ENCODE data around the gene MRPL9. TPM values are rescaled to one million over a fixed set of nuclear protein-coding genes. Genes with fewer than 3 reads are reported as not detected.
"Not testable (repeated sequence)": the region's sequence is repeated elsewhere in the genome, so short reads cannot be mapped to it uniquely, and the experiment has no call there.

MRPL9 gene
- total and polyA plus RNA-seq, 2 donors = 75.3 to 113 TPM

GRCh38 chr1:151777317-151777716, 14.0 kb upstream of the MRPL9 start:
- Histone ChIP-seq H3K36me3 (ENCODE audit: control insufficient read depth in 2 of 2, insufficient read depth in 2 of 2, low read length in 1 of 2) (peaks cover 22 to 42% of the 10 kb centered on the region in 2 donors), H3K9me3 (ENCODE audit: control insufficient read depth in 2 of 2, insufficient read depth in 1 of 2, low read length in 1 of 2) (no peaks in the 10 kb centered on the region), H3K4me3 (ENCODE audit: low read length in 2 of 2) (no peak overlapping the region), H3K4me1 (ENCODE audit: control insufficient read depth in 2 of 2, insufficient read depth in 2 of 2, low read length in 2 of 2) (peaks cover 8% of the 10 kb centered on the region in 2 donors), H3K27me3 (ENCODE audit: control insufficient read depth in 2 of 2, insufficient read depth in 1 of 2, low read length in 1 of 2) (no peaks in the 10 kb centered on the region), H3K27ac (ENCODE audit: low read depth in 1 of 2, low read length in 1 of 2) (no peak overlapping the region)
- WGBS = 98% methylated on average over 4 of the region's 4 CpGs
- DNase-seq (ENCODE audit: low read depth in 6 of 9, low spot score in 9 of 9) = no peak

- H3K36me3 ChIP-seq (ENCODE audit: control insufficient read depth in 2 of 2, insufficient read depth in 2 of 2, low read length in 1 of 2) = peaks cover 21 to 42% of the 10 kb centered on the region in 2 donors
- no peak for DNase-seq (ENCODE audit: low read depth in 6 of 9, low spot score in 9 of 9)
- H3K27me3 ChIP-seq (ENCODE audit: control insufficient read depth in 2 of 2, insufficient read depth in 1 of 2, low read length in 1 of 2) = no peaks in the 10 kb centered on the region
- no peak overlapping the region for H3K27ac ChIP-seq (ENCODE audit: low read depth in 1 of 2, low read length in 1 of 2)
- WGBS = 81% methylated on average over 3 of the region's 3 CpGs
- H3K4me3 ChIP-seq (ENCODE audit: low read length in 2 of 2) = no peak overlapping the region
- H3K4me1 ChIP-seq (ENCODE audit: control insufficient read depth in 2 of 2, insufficient read depth in 2 of 2, low read length in 2 of 2) = peaks cover 7 to 8% of the 10 kb centered on the region in 2 donors
- H3K9me3 ChIP-seq (ENCODE audit: control insufficient read depth in 2 of 2, insufficient read depth in 1 of 2, low read length in 1 of 2) = no peaks in the 10 kb centered on the region
These were observed 13.4 kb upstream of the MRPL9 start for GRCh38 chr1:151776665-151777062.

GRCh38 chr1:151775894-151776664, 12.8 kb upstream of the MRPL9 start:
- no peak for DNase-seq (ENCODE audit: low read depth in 6 of 9, low spot score in 9 of 9)
- Histone ChIP-seq H3K4me3 (ENCODE audit: low read length in 2 of 2) (no peak overlapping the region), H3K27ac (ENCODE audit: low read depth in 1 of 2, low read length in 1 of 2) (no peak overlapping the region), H3K36me3 (ENCODE audit: control insufficient read depth in 2 of 2, insufficient read depth in 2 of 2, low read length in 1 of 2) (peaks cover 17 to 42% of the 10 kb centered on the region in 2 donors), H3K9me3 (ENCODE audit: control insufficient read depth in 2 of 2, insufficient read depth in 1 of 2, low read length in 1 of 2) (no peaks in the 10 kb centered on the region), H3K4me1 (ENCODE audit: control insufficient read depth in 2 of 2, insufficient read depth in 2 of 2, low read length in 2 of 2) (peaks cover 5 to 8% of the 10 kb centered on the region in 2 donors), H3K27me3 (ENCODE audit: control insufficient read depth in 2 of 2, insufficient read depth in 1 of 2, low read length in 1 of 2) (no peaks in the 10 kb centered on the region)
- WGBS = 99% methylated on average over 7 of the region's 7 CpGs

- H3K27me3 ChIP-seq (ENCODE audit: control insufficient read depth in 2 of 2, insufficient read depth in 1 of 2, low read length in 1 of 2) = no peaks in the 10 kb centered on the region
- H3K9me3 ChIP-seq (ENCODE audit: control insufficient read depth in 2 of 2, insufficient read depth in 1 of 2, low read length in 1 of 2) = no peaks in the 10 kb centered on the region
- H3K4me1 ChIP-seq (ENCODE audit: control insufficient read depth in 2 of 2, insufficient read depth in 2 of 2, low read length in 2 of 2) = peaks cover 0 to 1% of the 10 kb centered on the region in 2 donors
- H3K36me3 ChIP-seq (ENCODE audit: control insufficient read depth in 2 of 2, insufficient read depth in 2 of 2, low read length in 1 of 2) = peaks cover 17 to 42% of the 10 kb centered on the region in 2 donors
- DNase-seq (ENCODE audit: low read depth in 6 of 9, low spot score in 9 of 9) = no peak
- no peak overlapping the region for H3K27ac ChIP-seq (ENCODE audit: low read depth in 1 of 2, low read length in 1 of 2)
- WGBS = 70% methylated on average over 3 of the region's 3 CpGs
- no peak overlapping the region for H3K4me3 ChIP-seq (ENCODE audit: low read length in 2 of 2)
These were observed 11.1 kb upstream of the MRPL9 start for GRCh38 chr1:151774256-151774922.

GRCh38 chr1:151773702-151774101, 10.4 kb upstream of the MRPL9 start:
- H3K36me3 ChIP-seq (ENCODE audit: control insufficient read depth in 2 of 2, insufficient read depth in 2 of 2, low read length in 1 of 2) = peaks cover 17 to 37% of the 10 kb centered on the region in 2 donors
- no peak for DNase-seq (ENCODE audit: low read depth in 6 of 9, low spot score in 9 of 9)

GRCh38 chr1:151769270-151769669, 6.0 kb upstream of the MRPL9 start:
- DNase-seq (ENCODE audit: low read depth in 6 of 9, low spot score in 9 of 9); H3K4me1 ChIP-seq (ENCODE audit: control insufficient read depth in 2 of 2, insufficient read depth in 2 of 2, low read length in 2 of 2); H3K4me3 ChIP-seq (ENCODE audit: low read length in 2 of 2); H3K27ac ChIP-seq (ENCODE audit: low read depth in 1 of 2, low read length in 1 of 2); H3K36me3 ChIP-seq (ENCODE audit: control insufficient read depth in 2 of 2, insufficient read depth in 2 of 2, low read length in 1 of 2); H3K27me3 ChIP-seq (ENCODE audit: control insufficient read depth in 2 of 2, insufficient read depth in 1 of 2, low read length in 1 of 2); H3K9me3 ChIP-seq (ENCODE audit: control insufficient read depth in 2 of 2, insufficient read depth in 1 of 2, low read length in 1 of 2): not testable (repeated sequence)
- WGBS = 95% methylated on average over 33 of the region's 34 CpGs

More at GRCh38 chr1:151773702-151774101, 10.4 kb upstream of the MRPL9 start:
- Histone ChIP-seq H3K27ac (ENCODE audit: low read depth in 1 of 2, low read length in 1 of 2) (no peak overlapping the region), H3K27me3 (ENCODE audit: control insufficient read depth in 2 of 2, insufficient read depth in 1 of 2, low read length in 1 of 2) (no peaks in the 10 kb centered on the region), H3K4me1 (ENCODE audit: control insufficient read depth in 2 of 2, insufficient read depth in 2 of 2, low read length in 2 of 2) (no peaks in the 10 kb centered on the region), H3K4me3 (ENCODE audit: low read length in 2 of 2) (no peak overlapping the region), H3K9me3 (ENCODE audit: control insufficient read depth in 2 of 2, insufficient read depth in 1 of 2, low read length in 1 of 2) (no peaks in the 10 kb centered on the region)
- 93% methylated on average over 5 of the region's 5 CpGs for WGBS

- H3K4me1 ChIP-seq (ENCODE audit: control insufficient read depth in 2 of 2, insufficient read depth in 2 of 2, low read length in 2 of 2); H3K36me3 ChIP-seq (ENCODE audit: control insufficient read depth in 2 of 2, insufficient read depth in 2 of 2, low read length in 1 of 2); H3K4me3 ChIP-seq (ENCODE audit: low read length in 2 of 2); H3K27me3 ChIP-seq (ENCODE audit: control insufficient read depth in 2 of 2, insufficient read depth in 1 of 2, low read length in 1 of 2); H3K27ac ChIP-seq (ENCODE audit: low read depth in 1 of 2, low read length in 1 of 2); DNase-seq (ENCODE audit: low read depth in 6 of 9, low spot score in 9 of 9); H3K9me3 ChIP-seq (ENCODE audit: control insufficient read depth in 2 of 2, insufficient read depth in 1 of 2, low read length in 1 of 2): not testable (repeated sequence)
- whole genome bisulfite sequencing = 88% methylated on average over 2 of the region's 7 CpGs
These were observed 5.2 kb upstream of the MRPL9 start for GRCh38 chr1:151768351-151769066.

- Histone ChIP-seq H3K27ac (ENCODE audit: low read depth in 1 of 2, low read length in 1 of 2) (peak overlapping the region; percentile 70 to 89), H3K4me3 (ENCODE audit: low read length in 2 of 2) (peak overlapping the region; percentile 89 to 92), H3K9me3 (ENCODE audit: control insufficient read depth in 2 of 2, insufficient read depth in 1 of 2, low read length in 1 of 2) (no peaks in the 10 kb centered on the region), H3K4me1 (ENCODE audit: control insufficient read depth in 2 of 2, insufficient read depth in 2 of 2, low read length in 2 of 2) (peaks cover 9 to 15% of the 10 kb centered on the region in 2 donors), H3K36me3 (ENCODE audit: control insufficient read depth in 2 of 2, insufficient read depth in 2 of 2, low read length in 1 of 2) (peaks cover 25 to 32% of the 10 kb centered on the region in 2 donors), H3K27me3 (ENCODE audit: control insufficient read depth in 2 of 2, insufficient read depth in 1 of 2, low read length in 1 of 2) (no peaks in the 10 kb centered on the region)
- WGBS = 75% methylated on average over 10 of the region's 10 CpGs
- no peak for DNase-seq (ENCODE audit: low read depth in 6 of 9, low spot score in 9 of 9)
These were observed 694 bp upstream of the MRPL9 start for GRCh38 chr1:151763990-151764389.

Measured in thymus (tissue), 11 donors.